ENCODE data around the gene IDS.

IDS gene

GRCh38 chrX:149476513-149476912 is 28.6 kb downstream of the IDS start:
- Histone ChIP-seq H3K36me3 (ENCODE audit: control insufficient read depth, insufficient read depth, low read length) (no peaks in the 10 kb centered on the region), H3K4me1 (ENCODE audit: control insufficient read depth, insufficient read depth, low read length) (no peaks in the 10 kb centered on the region), H3K4me3 (ENCODE audit: low read depth, low read length) (no peak overlapping the region), H3K27ac (ENCODE audit: low read depth, low read length) (no peak overlapping the region), H3K9me3 (ENCODE audit: control insufficient read depth, insufficient read depth, low read length) (peaks cover 8% of the 10 kb centered on the region; the same call in 1 of the 2 replicates), H3K9ac (ENCODE audit: low read depth, low read length) (no peak overlapping the region), H3K27me3 (ENCODE audit: control insufficient read depth, insufficient read depth, low read length) (no peaks in the 10 kb centered on the region)

DNA sequence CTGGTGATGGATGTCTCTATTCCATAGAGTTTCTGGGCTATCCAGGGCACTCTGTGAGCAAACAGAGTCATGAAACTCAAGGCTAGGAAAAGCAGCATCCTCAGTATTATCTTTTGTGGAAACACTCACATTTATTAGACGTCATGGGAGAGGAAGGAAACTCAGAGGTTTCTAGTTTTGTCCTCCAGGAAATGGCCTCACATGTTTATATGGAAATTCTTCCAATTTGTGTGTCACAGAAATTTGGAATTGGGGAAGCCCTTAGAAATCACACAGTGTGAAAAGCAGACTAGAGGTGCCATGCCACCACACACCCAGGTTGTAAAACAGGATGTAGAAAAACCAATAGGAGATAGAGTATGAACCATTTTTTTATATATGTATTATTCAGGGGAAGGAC is 31.1 kb downstream of the IDS start:
- Histone ChIP-seq H3K9ac (ENCODE audit: low read depth, low read length) (no peak overlapping the region), H3K27me3 (ENCODE audit: control insufficient read depth, insufficient read depth, low read length) (no peaks in the 10 kb centered on the region), H3K4me1 (ENCODE audit: control insufficient read depth, insufficient read depth, low read length) (no peaks in the 10 kb centered on the region), H3K4me3 (ENCODE audit: low read depth, low read length) (no peak overlapping the region), H3K27ac (ENCODE audit: low read depth, low read length) (no peak overlapping the region), H3K9me3 (ENCODE audit: control insufficient read depth, insufficient read depth, low read length) (peaks cover 11% of the 10 kb centered on the region; the same call in 1 of the 2 replicates), H3K36me3 (ENCODE audit: control insufficient read depth, insufficient read depth, low read length) (no peaks in the 10 kb centered on the region)

GRCh38 chrX:149473092-149473491 is 32.0 kb downstream of the IDS start:
- peaks cover 15% of the 10 kb centered on the region; the same call in 1 of the 2 replicates for H3K9me3 ChIP-seq (ENCODE audit: control insufficient read depth, insufficient read depth, low read length)
- H3K9ac ChIP-seq (ENCODE audit: low read depth, low read length), result no peak overlapping the region
- no peaks in the 10 kb centered on the region for H3K27me3 ChIP-seq (ENCODE audit: control insufficient read depth, insufficient read depth, low read length)
- H3K27ac ChIP-seq (ENCODE audit: low read depth, low read length), result no peak overlapping the region
- no peaks in the 10 kb centered on the region for H3K36me3 ChIP-seq (ENCODE audit: control insufficient read depth, insufficient read depth, low read length)
- H3K4me3 ChIP-seq (ENCODE audit: low read depth, low read length), result no peak overlapping the region
- no peaks in the 10 kb centered on the region for H3K4me1 ChIP-seq (ENCODE audit: control insufficient read depth, insufficient read depth, low read length)

GRCh38 chrX:149472625-149473024 is 32.5 kb downstream of the IDS start:
- Histone ChIP-seq H3K27me3 (ENCODE audit: control insufficient read depth, insufficient read depth, low read length) (no peaks in the 10 kb centered on the region), H3K4me1 (ENCODE audit: control insufficient read depth, insufficient read depth, low read length) (no peaks in the 10 kb centered on the region), H3K9ac (ENCODE audit: low read depth, low read length) (no peak overlapping the region), H3K27ac (ENCODE audit: low read depth, low read length) (no peak overlapping the region), H3K9me3 (ENCODE audit: control insufficient read depth, insufficient read depth, low read length) (peaks cover 15% of the 10 kb centered on the region; the same call in 1 of the 2 replicates), H3K4me3 (ENCODE audit: low read depth, low read length) (no peak overlapping the region), H3K36me3 (ENCODE audit: control insufficient read depth, insufficient read depth, low read length) (no peaks in the 10 kb centered on the region)

DNA sequence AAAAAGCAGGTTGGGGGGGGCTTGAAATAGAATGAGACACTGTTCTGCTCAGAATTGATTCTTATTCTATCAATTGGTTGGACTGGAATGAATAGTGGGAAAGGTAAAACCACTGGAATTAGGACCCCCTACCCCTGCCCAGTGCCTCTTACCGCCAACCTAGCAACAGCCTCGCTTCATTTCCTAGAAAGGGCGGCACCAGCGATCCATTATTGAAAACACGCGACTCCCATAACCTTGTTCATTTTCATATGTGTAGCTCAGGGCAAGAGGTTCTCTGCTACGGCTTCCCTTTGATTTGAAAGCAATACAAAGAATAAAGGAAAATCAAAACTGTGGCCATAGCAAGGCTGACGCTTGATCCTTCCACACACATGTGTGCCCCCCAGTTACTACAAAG is 33.7 kb downstream of the IDS start:
- no peak overlapping the region for H3K4me3 ChIP-seq (ENCODE audit: low read depth, low read length)
- H3K9ac ChIP-seq (ENCODE audit: low read depth, low read length), result no peak overlapping the region
- peaks cover 12% of the 10 kb centered on the region; the same call in 1 of the 2 replicates for H3K9me3 ChIP-seq (ENCODE audit: control insufficient read depth, insufficient read depth, low read length)
- no peak overlapping the region for H3K27ac ChIP-seq (ENCODE audit: low read depth, low read length)
- no peaks in the 10 kb centered on the region for H3K27me3 ChIP-seq (ENCODE audit: control insufficient read depth, insufficient read depth, low read length)
- no peaks in the 10 kb centered on the region for H3K36me3 ChIP-seq (ENCODE audit: control insufficient read depth, insufficient read depth, low read length)
- no peaks in the 10 kb centered on the region for H3K4me1 ChIP-seq (ENCODE audit: control insufficient read depth, insufficient read depth, low read length)

- no peak overlapping the region for H3K27ac ChIP-seq (ENCODE audit: low read depth, low read length)
- no peak overlapping the region for H3K4me3 ChIP-seq (ENCODE audit: low read depth, low read length)
- no peaks in the 10 kb centered on the region for H3K36me3 ChIP-seq (ENCODE audit: control insufficient read depth, insufficient read depth, low read length)
- no peaks in the 10 kb centered on the region for H3K27me3 ChIP-seq (ENCODE audit: control insufficient read depth, insufficient read depth, low read length)
- no peaks in the 10 kb centered on the region for H3K4me1 ChIP-seq (ENCODE audit: control insufficient read depth, insufficient read depth, low read length)
- peaks cover 13% of the 10 kb centered on the region; the same call in 1 of the 2 replicates for H3K9me3 ChIP-seq (ENCODE audit: control insufficient read depth, insufficient read depth, low read length)
- H3K9ac ChIP-seq (ENCODE audit: low read depth, low read length), result no peak overlapping the region
These were observed 34.2 kb downstream of the IDS start for GRCh38 chrX:149470955-149471354.

- Histone ChIP-seq H3K4me3 (ENCODE audit: low read depth, low read length) (no peak overlapping the region), H3K36me3 (ENCODE audit: control insufficient read depth, insufficient read depth, low read length) (no peaks in the 10 kb centered on the region), H3K9ac (ENCODE audit: low read depth, low read length) (no peak overlapping the region), H3K4me1 (ENCODE audit: control insufficient read depth, insufficient read depth, low read length) (no peaks in the 10 kb centered on the region), H3K9me3 (ENCODE audit: control insufficient read depth, insufficient read depth, low read length) (peaks cover 23% of the 10 kb centered on the region), H3K27ac (ENCODE audit: low read depth, low read length) (no peak overlapping the region), H3K27me3 (ENCODE audit: control insufficient read depth, insufficient read depth, low read length) (no peaks in the 10 kb centered on the region)
These were observed 35.7 kb downstream of the IDS start for GRCh38 chrX:149469406-149469805.

- Histone ChIP-seq H3K4me1 (ENCODE audit: control insufficient read depth, insufficient read depth, low read length) (no peaks in the 10 kb centered on the region), H3K27me3 (ENCODE audit: control insufficient read depth, insufficient read depth, low read length) (no peaks in the 10 kb centered on the region), H3K9ac (ENCODE audit: low read depth, low read length) (no peak overlapping the region), H3K9me3 (ENCODE audit: control insufficient read depth, insufficient read depth, low read length) (peaks cover 30% of the 10 kb centered on the region), H3K4me3 (ENCODE audit: low read depth, low read length) (no peak overlapping the region), H3K27ac (ENCODE audit: low read depth, low read length) (no peak overlapping the region), H3K36me3 (ENCODE audit: control insufficient read depth, insufficient read depth, low read length) (no peaks in the 10 kb centered on the region)
These were observed 37.2 kb downstream of the IDS start for GRCh38 chrX:149467920-149468319.

DNA sequence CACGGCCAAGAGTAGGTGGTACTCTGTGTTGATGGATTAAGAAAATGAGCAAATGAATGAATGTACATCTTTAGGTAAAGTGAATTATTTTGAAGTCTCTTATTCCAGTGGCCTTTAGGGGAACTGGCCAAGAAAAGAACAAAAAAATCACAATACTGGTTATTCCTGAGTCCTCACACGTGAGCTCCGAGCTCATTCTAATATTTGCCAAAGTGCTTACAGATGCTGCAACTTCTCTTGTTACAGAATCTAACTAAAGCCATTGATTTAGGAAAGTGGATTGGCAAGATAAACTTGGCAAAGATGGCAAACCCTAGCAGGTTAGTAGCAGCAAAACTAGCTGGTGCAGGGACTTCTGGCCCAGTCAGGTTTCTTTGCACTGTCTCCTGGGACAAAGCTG is 37.6 kb downstream of the IDS start:
- peaks cover 26% of the 10 kb centered on the region for H3K9me3 ChIP-seq (ENCODE audit: control insufficient read depth, insufficient read depth, low read length)
- no peak overlapping the region for H3K4me3 ChIP-seq (ENCODE audit: low read depth, low read length)
- H3K9ac ChIP-seq (ENCODE audit: low read depth, low read length), result no peak overlapping the region
- no peaks in the 10 kb centered on the region for H3K4me1 ChIP-seq (ENCODE audit: control insufficient read depth, insufficient read depth, low read length)
- no peaks in the 10 kb centered on the region for H3K36me3 ChIP-seq (ENCODE audit: control insufficient read depth, insufficient read depth, low read length)
- no peaks in the 10 kb centered on the region for H3K27me3 ChIP-seq (ENCODE audit: control insufficient read depth, insufficient read depth, low read length)
- H3K27ac ChIP-seq (ENCODE audit: low read depth, low read length), result no peak overlapping the region

DNA sequence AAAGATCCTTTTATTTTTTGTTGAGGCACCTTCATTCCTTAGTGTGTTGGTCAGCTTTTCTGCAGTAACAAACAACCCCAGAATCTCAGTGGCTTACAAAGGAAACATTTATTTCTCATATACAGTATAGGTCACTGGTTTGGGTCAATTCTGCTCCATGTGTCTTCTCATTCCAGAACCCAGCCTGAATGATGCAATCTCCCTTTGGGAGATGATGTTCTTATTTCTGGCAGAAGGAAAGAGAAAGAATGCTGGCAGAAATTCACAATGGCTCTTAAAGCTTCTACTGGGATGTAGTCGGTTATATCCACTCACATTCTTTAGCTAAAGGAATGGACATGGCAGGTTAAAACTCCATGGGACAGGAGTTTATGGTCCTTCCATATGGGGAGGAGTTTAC is 42.3 kb downstream of the IDS start:
- H3K4me3 ChIP-seq (ENCODE audit: low read depth, low read length), result no peak overlapping the region
- H3K9me3 ChIP-seq (ENCODE audit: control insufficient read depth, insufficient read depth, low read length), result peaks cover 19% of the 10 kb centered on the region
- H3K9ac ChIP-seq (ENCODE audit: low read depth, low read length), result no peak overlapping the region
- no peaks in the 10 kb centered on the region for H3K36me3 ChIP-seq (ENCODE audit: control insufficient read depth, insufficient read depth, low read length)
- H3K27ac ChIP-seq (ENCODE audit: low read depth, low read length), result no peak overlapping the region
- no peaks in the 10 kb centered on the region for H3K27me3 ChIP-seq (ENCODE audit: control insufficient read depth, insufficient read depth, low read length)
- no peaks in the 10 kb centered on the region for H3K4me1 ChIP-seq (ENCODE audit: control insufficient read depth, insufficient read depth, low read length)

DNA sequence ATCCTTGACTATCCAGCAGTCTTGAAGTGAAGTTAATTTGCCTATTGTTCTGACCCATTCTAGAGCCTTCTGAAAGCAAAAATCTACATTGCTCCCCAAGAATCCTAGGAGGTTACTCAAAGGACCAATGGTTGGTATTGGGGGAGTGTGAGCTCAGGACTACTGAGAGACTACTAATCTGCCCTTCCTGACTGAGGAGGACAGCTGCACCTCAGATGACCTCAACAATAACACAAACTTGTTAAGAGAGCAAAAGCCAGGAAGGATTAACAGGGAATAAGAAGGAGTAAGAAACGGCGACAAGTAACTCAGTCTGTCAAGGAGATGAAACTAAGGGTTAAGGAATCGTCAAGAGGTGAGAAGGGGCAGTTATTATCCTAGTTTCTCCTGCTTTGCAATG is 43.4 kb downstream of the IDS start:
- H3K36me3 ChIP-seq (ENCODE audit: control insufficient read depth, insufficient read depth, low read length), result no peaks in the 10 kb centered on the region
- H3K4me1 ChIP-seq (ENCODE audit: control insufficient read depth, insufficient read depth, low read length), result no peaks in the 10 kb centered on the region
- H3K27ac ChIP-seq (ENCODE audit: low read depth, low read length), result no peak overlapping the region
- H3K27me3 ChIP-seq (ENCODE audit: control insufficient read depth, insufficient read depth, low read length), result no peaks in the 10 kb centered on the region
- no peak overlapping the region for H3K9ac ChIP-seq (ENCODE audit: low read depth, low read length)
- peaks cover 27% of the 10 kb centered on the region for H3K9me3 ChIP-seq (ENCODE audit: control insufficient read depth, insufficient read depth, low read length)
- no peak overlapping the region for H3K4me3 ChIP-seq (ENCODE audit: low read depth, low read length)

DNA sequence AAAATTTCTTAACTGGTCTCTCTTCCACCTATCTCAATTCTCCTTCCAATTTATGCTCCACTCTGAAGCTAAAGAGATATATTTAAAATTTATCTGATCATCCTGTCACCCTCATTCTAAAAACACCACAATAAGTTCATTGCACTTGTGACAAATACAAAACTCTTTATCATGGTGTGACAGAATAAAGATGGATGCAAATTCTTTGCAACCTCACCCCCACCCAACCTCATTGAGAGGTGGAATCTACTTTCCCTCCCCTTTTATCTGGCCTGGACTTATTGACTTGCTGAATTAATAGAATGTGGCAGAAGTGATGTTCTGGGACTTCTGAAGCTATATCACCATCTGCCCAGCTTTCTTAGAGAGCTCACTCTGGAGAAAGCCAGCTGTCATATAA is 46.5 kb downstream of the IDS start:
- peaks cover 26% of the 10 kb centered on the region for H3K9me3 ChIP-seq (ENCODE audit: control insufficient read depth, insufficient read depth, low read length)
- no peaks in the 10 kb centered on the region for H3K27me3 ChIP-seq (ENCODE audit: control insufficient read depth, insufficient read depth, low read length)

More for the DNA sequence above, 46.5 kb downstream of the IDS start:
- Histone ChIP-seq H3K36me3 (ENCODE audit: control insufficient read depth, insufficient read depth, low read length) (no peaks in the 10 kb centered on the region), H3K27ac (ENCODE audit: low read depth, low read length) (no peak overlapping the region), H3K4me1 (ENCODE audit: control insufficient read depth, insufficient read depth, low read length) (no peaks in the 10 kb centered on the region), H3K9ac (ENCODE audit: low read depth, low read length) (no peak overlapping the region), H3K4me3 (ENCODE audit: low read depth, low read length) (no peak overlapping the region)
